ENCODE results near the gene ELFN2. TPM values are rescaled to one million over a fixed set of nuclear protein-coding genes. Genes with fewer than 3 reads are reported as not detected.
A peak's percentile ranks its signal among the peaks of the same experiment; 100 is the strongest.

ELFN2 gene
- total RNA-seq, 2 donors from 2014 or later = 2.8 to 4.3 TPM

DNA sequence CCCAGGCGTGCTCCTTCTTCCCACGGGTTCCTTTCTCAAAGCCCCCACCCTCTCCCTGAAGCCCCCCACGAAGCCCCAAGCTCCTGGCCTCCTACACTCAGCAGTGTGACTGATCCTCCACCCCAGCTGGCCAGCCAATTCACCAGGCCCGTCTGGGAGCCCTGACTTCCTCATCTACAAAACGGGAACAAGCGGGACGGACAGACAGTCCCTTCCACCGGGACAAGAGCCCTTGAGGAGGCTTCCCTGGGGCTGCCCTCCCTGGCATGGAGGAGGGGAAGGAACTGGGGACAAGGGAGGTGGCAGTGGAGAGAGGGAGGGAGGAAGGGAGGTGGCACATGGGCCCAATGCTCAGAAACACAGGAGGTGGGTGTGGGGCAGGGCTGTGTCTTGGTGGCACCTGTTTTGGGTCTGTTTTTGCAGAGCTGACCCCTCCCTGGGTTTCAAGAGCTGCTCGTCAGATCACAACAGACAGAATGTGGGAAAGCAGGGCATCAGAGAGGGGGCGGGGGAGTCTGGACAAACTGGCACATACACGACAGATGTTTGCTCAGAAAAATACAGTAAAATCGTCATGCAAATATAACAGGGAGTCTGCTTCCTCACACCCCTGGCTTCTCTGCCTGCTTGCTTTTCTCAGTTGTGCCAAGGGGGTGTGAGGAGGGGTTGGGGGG lies 56.8 kb downstream of the ELFN2 start:
- Histone ChIP-seq H3K4me1 (replicated peaks) (peaks cover 7% of the 10 kb centered on the region), H3K4me3 (no peak overlapping the region), H3K27me3 (replicated peaks; ENCODE audit: insufficient read depth) (no peaks in the 10 kb centered on the region), H3K27ac (peak overlapping the region; percentile 8 to 42), H3K36me3 (no peaks in the 10 kb centered on the region), H3K9me3 (no peaks in the 10 kb centered on the region)
- peak; percentile 30 for DNase-seq (ENCODE audit: low spot score)
- intact Hi-C loops (cut with DNase I) = no loop called here
- 48% methylated on average over 12 of the region's 12 CpGs for WGBS
- TF ChIP-seq, protein P1, sequence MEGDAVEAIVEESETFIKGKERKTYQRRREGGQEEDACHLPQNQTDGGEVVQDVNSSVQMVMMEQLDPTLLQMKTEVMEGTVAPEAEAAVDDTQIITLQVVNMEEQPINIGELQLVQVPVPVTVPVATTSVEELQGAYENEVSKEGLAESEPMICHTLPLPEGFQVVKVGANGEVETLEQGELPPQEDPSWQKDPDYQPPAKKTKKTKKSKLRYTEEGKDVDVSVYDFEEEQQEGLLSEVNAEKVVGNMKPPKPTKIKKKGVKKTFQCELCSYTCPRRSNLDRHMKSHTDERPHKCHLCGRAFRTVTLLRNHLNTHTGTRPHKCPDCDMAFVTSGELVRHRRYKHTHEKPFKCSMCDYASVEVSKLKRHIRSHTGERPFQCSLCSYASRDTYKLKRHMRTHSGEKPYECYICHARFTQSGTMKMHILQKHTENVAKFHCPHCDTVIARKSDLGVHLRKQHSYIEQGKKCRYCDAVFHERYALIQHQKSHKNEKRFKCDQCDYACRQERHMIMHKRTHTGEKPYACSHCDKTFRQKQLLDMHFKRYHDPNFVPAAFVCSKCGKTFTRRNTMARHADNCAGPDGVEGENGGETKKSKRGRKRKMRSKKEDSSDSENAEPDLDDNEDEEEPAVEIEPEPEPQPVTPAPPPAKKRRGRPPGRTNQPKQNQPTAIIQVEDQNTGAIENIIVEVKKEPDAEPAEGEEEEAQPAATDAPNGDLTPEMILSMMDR (IDR thresholded peaks at IDR 0.05) = no peak
- no peak for TF ChIP-seq POLR2A (IDR thresholded peaks at IDR 0.05)
- no peak for TF ChIP-seq POLR2AphosphoS5 (IDR thresholded peaks at IDR 0.05)

GRCh38 chr22:37369483-37369882 lies 57.8 kb downstream of the ELFN2 start:
- TF ChIP-seq POLR2AphosphoS5 (IDR thresholded peaks at IDR 0.05) (no peak), POLR2A (IDR thresholded peaks at IDR 0.05) (no peak)
- TF ChIP-seq, protein P1 (IDR thresholded peaks at IDR 0.05) = no peak
- H3K9me3 ChIP-seq = no peaks in the 10 kb centered on the region
- no peaks in the 10 kb centered on the region for H3K27me3 ChIP-seq (replicated peaks; ENCODE audit: insufficient read depth)
- WGBS = 87% methylated on average over 7 of the region's 10 CpGs
- no peak overlapping the region for H3K4me3 ChIP-seq
- no peaks in the 10 kb centered on the region for H3K36me3 ChIP-seq
- no peak overlapping the region for H3K27ac ChIP-seq
- peaks cover 7% of the 10 kb centered on the region for H3K4me1 ChIP-seq (replicated peaks)
- intact Hi-C loops (cut with DNase I) = no loop called here
- DNase-seq (ENCODE audit: low spot score) = no peak

DNA sequence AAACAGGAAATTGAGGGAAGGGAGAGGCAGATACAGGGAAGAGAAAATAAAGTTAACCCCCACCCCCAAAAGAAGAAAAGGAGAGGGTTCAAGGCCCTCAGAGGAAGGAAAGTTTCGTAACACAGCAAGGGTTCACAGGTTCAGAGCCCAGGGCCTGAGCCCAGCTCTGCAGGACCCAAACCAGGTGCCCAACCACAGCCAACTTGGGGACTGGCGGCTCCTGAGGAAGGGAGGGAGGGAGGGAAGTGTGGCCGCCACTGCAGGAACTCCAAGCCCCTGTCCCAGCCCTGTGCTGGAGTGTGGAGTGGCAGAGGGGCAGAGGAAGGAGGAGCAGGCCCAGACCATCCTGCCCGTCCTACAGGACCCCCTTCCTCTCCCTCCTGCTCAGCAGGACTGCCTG lies 59.2 kb downstream of the ELFN2 start:
- H3K9me3 ChIP-seq = no peaks in the 10 kb centered on the region
- peaks cover 7% of the 10 kb centered on the region for H3K4me1 ChIP-seq (replicated peaks)
- no peak for TF ChIP-seq POLR2A (IDR thresholded peaks at IDR 0.05)
- TF ChIP-seq POLR2AphosphoS5 (IDR thresholded peaks at IDR 0.05) = no peak
- TF ChIP-seq, protein P1 (IDR thresholded peaks at IDR 0.05) = no peak
- H3K27ac ChIP-seq = no peak overlapping the region
- DNase-seq (ENCODE audit: low spot score) = no peak
- no peaks in the 10 kb centered on the region for H3K27me3 ChIP-seq (replicated peaks; ENCODE audit: insufficient read depth)
- WGBS = 86% methylated on average over 4 of the region's 4 CpGs
- no peak overlapping the region for H3K4me3 ChIP-seq
- H3K36me3 ChIP-seq = no peaks in the 10 kb centered on the region
- intact Hi-C loops (cut with DNase I) = no loop called here

DNA sequence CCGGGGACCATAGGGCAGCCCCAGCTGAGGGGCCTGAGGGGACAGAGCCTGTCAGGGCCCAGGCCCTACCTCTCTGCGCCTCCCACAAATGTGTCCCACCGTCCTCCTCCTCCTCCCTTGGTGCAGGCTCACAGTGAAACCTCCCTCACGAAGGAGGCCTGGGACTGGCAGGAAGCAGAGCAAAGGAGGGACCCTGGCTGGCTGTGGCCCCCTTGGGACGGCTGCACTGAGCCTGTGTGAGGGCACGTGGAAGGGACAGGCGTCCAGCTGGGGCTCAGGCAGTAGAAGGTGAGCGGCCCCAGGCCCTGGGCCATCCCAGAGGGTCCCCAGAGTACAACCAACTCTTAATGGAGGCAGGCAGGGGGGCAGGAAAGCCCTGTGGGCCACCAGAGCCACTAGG lies 60.7 kb downstream of the ELFN2 start:
- H3K36me3 ChIP-seq = no peaks in the 10 kb centered on the region
- 93% methylated on average over 8 of the region's 8 CpGs for WGBS
- no peaks in the 10 kb centered on the region for H3K9me3 ChIP-seq
- DNase-seq (ENCODE audit: low spot score) = no peak
- peaks cover 7% of the 10 kb centered on the region for H3K4me1 ChIP-seq (replicated peaks)
- no peaks in the 10 kb centered on the region for H3K27me3 ChIP-seq (replicated peaks; ENCODE audit: insufficient read depth)
- no peak overlapping the region for H3K27ac ChIP-seq
- H3K4me3 ChIP-seq = no peak overlapping the region
- TF ChIP-seq, protein P1 (IDR thresholded peaks at IDR 0.05) = no peak
- TF ChIP-seq POLR2AphosphoS5 (IDR thresholded peaks at IDR 0.05) (no peak), POLR2A (IDR thresholded peaks at IDR 0.05) (no peak)
- intact Hi-C loops (cut with DNase I) = no loop called here

- no peak for DNase-seq (ENCODE audit: low spot score)
- Histone ChIP-seq H3K36me3 (no peaks in the 10 kb centered on the region), H3K27ac (no peak overlapping the region), H3K4me3 (no peak overlapping the region), H3K4me1 (replicated peaks) (peaks cover 3% of the 10 kb centered on the region), H3K9me3 (no peaks in the 10 kb centered on the region), H3K27me3 (replicated peaks; ENCODE audit: insufficient read depth) (no peaks in the 10 kb centered on the region)
- no peak for TF ChIP-seq POLR2AphosphoS5 (IDR thresholded peaks at IDR 0.05)
- TF ChIP-seq, protein P1 (IDR thresholded peaks at IDR 0.05) = no peak
- no peak for TF ChIP-seq POLR2A (IDR thresholded peaks at IDR 0.05)
- WGBS = 83% methylated on average over 10 of the region's 10 CpGs
- intact Hi-C loops (cut with DNase I) = no loop called here
These were observed 61.3 kb downstream of the ELFN2 start for GRCh38 chr22:37365950-37366349.

All from prostate gland (tissue), 2 donors.